Measurements from ENCODE around the gene WDR1. TPM values are rescaled to one million over a fixed set of nuclear protein-coding genes. Genes with fewer than 3 reads are reported as not detected.

Gene WDR1
- polyA plus RNA-seq, 3 donors: 206 to 251 (median 243) TPM

- Histone ChIP-seq H3K36me3 (replicated peaks in 1 of 2; ENCODE audit: control insufficient read depth in 1 of 2, insufficient read depth in 2 of 2, low read length in 2 of 2) (peaks cover 95 to 99% of the 10 kb centered on the region in 2 donors), H4K20me1 (ENCODE audit: insufficient read depth, low read length) (peaks cover 77% of the 10 kb centered on the region), H3K27me3 (ENCODE audit: control insufficient read depth in 2 of 2, insufficient read depth in 2 of 2, low read length in 2 of 2) (no peaks in the 10 kb centered on the region), H3K9me3 (replicated peaks in 1 of 2; ENCODE audit: control insufficient read depth in 1 of 2, insufficient read depth in 1 of 2, low read length in 2 of 2) (no peaks in the 10 kb centered on the region), H3K4me1 (ENCODE audit: control insufficient read depth in 1 of 2, insufficient read depth in 2 of 2, low read length in 2 of 2) (peaks cover 16 to 22% of the 10 kb centered on the region in 2 donors), H3K27ac (ENCODE audit: low read depth in 1 of 2, low read length in 2 of 2) (peak overlapping the region in 1 of 2 donors; percentile 68), H3K4me3 (replicated peaks in 1 of 3; ENCODE audit: low read depth in 2 of 3, low read length in 3 of 3) (no peak overlapping the region), H3K79me2 (ENCODE audit: insufficient read depth, low read length) (peaks cover 15% of the 10 kb centered on the region), H3K4me2 (replicated peaks; ENCODE audit: extremely low read depth, low read length, poor library complexity, severe bottlenecking) (no peak overlapping the region), H3K9ac (ENCODE audit: insufficient read depth, low read length, poor library complexity, severe bottlenecking) (no peak overlapping the region), H2AFZ (ENCODE audit: insufficient read depth, low read depth, low read length, poor library complexity, severe bottlenecking) (no peak overlapping the region)
- Mint-ChIP-seq H3K27ac (peak overlapping the region in 3 of 7 donors; percentile 48 to 72 (median 54)), H3K9me3 (no peaks in the 10 kb centered on the region), H3K4me1 (peaks cover 24% of the 10 kb centered on the region), H3K4me3 (no peak overlapping the region), H3K27me3 (ENCODE audit: low read depth in 3 of 3) (peaks cover 0 to 2% (median 1%) of the 10 kb centered on the region in 3 donors), H3K36me3 (peaks cover 89 to 98% of the 10 kb centered on the region in 2 donors)
- intact Hi-C loops (cut with micrococcal nuclease): no loop called here
- no peak for DNase-seq
- no peak for TF ChIP-seq CTCF (IDR thresholded peaks at IDR 0.05)
- 95% methylated on average over 9 of the region's 9 CpGs for WGBS (ENCODE audit: insufficient coverage)
Measured at GRCh38 chr4:10077076-10077475, 39.5 kb downstream of the WDR1 start.

DNA sequence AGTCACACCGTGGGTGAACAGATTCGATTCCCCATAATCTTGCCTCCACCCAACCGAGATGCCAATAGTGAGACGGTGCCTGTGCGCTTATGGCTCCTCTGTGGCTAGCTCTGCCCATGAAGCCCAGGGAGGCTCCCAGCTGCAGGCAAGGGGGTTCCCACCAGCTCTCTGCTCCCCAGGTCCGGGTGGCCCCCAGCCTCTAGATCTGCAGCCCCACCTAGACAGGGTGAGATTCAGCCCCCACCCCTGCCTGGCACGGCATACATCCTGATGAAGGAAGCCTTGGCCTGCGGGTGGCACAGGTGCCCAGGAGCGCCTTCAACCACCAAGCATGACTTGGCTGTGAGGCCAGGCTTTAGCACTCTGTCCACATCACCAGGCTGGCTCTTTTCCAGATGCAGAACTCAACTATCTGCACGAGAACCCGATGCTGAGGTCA, 40.6 kb downstream of the WDR1 start:
- WGBS (ENCODE audit: insufficient coverage): 81% methylated on average over 11 of the region's 11 CpGs
- Histone ChIP-seq H3K4me3 (replicated peaks in 1 of 3; ENCODE audit: low read depth in 2 of 3, low read length in 3 of 3) (no peak overlapping the region), H3K9ac (ENCODE audit: insufficient read depth, low read length, poor library complexity, severe bottlenecking) (no peak overlapping the region), H3K4me2 (replicated peaks; ENCODE audit: extremely low read depth, low read length, poor library complexity, severe bottlenecking) (no peak overlapping the region), H3K4me1 (ENCODE audit: control insufficient read depth in 1 of 2, insufficient read depth in 2 of 2, low read length in 2 of 2) (peaks cover 16 to 22% of the 10 kb centered on the region in 2 donors), H2AFZ (ENCODE audit: insufficient read depth, low read depth, low read length, poor library complexity, severe bottlenecking) (no peak overlapping the region), H4K20me1 (ENCODE audit: insufficient read depth, low read length) (peaks cover 67% of the 10 kb centered on the region), H3K36me3 (replicated peaks in 1 of 2; ENCODE audit: control insufficient read depth in 1 of 2, insufficient read depth in 2 of 2, low read length in 2 of 2) (peaks cover 86 to 95% of the 10 kb centered on the region in 2 donors), H3K9me3 (replicated peaks in 1 of 2; ENCODE audit: control insufficient read depth in 1 of 2, insufficient read depth in 1 of 2, low read length in 2 of 2) (no peaks in the 10 kb centered on the region), H3K79me2 (ENCODE audit: insufficient read depth, low read length) (peaks cover 15% of the 10 kb centered on the region), H3K27me3 (ENCODE audit: control insufficient read depth in 2 of 2, insufficient read depth in 2 of 2, low read length in 2 of 2) (no peaks in the 10 kb centered on the region), H3K27ac (ENCODE audit: low read depth in 1 of 2, low read length in 2 of 2) (peak overlapping the region in 1 of 2 donors; percentile 68)
- TF ChIP-seq CTCF (IDR thresholded peaks at IDR 0.05): no peak
- Mint-ChIP-seq H3K27me3 (ENCODE audit: low read depth in 3 of 3) (peaks cover 0 to 2% (median 1%) of the 10 kb centered on the region in 3 donors), H3K4me3 (no peak overlapping the region), H3K36me3 (peaks cover 84 to 99% of the 10 kb centered on the region in 2 donors), H3K27ac (peak overlapping the region in 4 of 7 donors; percentile 1 to 76 (median 55)), H3K9me3 (no peaks in the 10 kb centered on the region), H3K4me1 (peaks cover 23% of the 10 kb centered on the region)
- DNase-seq: peak in 1 of 3 donors; percentile 3
- intact Hi-C loops (cut with micrococcal nuclease): no loop called here

All from CD14-positive monocyte (primary cell).